GM19455 (cell line): ENCODE measurements around the gene FAM117B.

ENCODE experiments used
- ATAC-seq: cut with Tn5 transposase; IDR thresholded peaks from one replicate; pipeline ENCODE4 v1.9.1; 2021; ENCODE audit not compliant: unreplicated experiment

Gene FAM117B

DNA sequence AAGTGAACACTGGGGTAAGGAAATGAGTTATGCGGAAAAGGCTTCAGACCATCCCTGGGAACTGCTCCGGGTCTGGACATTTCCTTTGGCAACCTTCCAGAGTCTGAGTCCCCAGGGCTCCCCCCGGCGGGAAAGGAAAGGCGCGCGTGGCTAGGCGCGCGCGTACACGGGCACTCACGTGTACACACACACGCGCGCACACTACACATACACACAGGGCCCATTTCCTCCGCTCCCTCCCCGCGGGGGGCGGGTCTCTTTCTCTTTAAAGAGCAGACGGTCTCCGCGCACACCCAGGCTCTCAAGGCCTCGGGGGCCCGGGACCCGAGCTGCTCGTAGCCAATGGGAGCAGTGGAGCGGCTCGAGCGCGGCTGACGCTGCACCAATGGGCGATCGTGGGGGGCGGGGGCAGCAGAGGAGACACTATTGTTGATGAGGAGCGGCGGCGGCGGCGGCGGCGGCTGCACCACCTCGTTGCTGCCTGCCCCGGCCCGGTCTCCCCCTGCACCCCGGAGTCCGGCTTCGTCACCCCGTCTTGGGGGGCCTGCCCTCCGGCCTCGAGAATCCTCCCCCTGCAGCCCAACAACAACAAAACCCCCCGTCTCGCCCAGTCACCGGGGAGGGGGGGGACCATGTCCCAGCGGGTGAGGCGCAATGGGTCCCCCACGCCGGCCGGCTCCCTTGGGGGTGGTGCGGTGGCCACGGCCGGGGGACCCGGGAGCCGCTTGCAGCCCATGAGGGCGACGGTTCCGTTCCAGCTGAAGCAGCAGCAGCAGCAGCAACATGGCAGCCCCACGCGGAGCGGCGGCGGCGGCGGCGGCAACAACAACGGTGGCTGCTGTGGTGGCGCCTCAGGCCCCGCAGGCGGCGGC is at the start of gene FAM117B:
FAM117B (plus strand) TSS at position 414 of the 872 bp plus-strand sequence; CDS start at position 633, 219 bp downstream.
- ATAC-seq: peak; percentile 86

DNA sequence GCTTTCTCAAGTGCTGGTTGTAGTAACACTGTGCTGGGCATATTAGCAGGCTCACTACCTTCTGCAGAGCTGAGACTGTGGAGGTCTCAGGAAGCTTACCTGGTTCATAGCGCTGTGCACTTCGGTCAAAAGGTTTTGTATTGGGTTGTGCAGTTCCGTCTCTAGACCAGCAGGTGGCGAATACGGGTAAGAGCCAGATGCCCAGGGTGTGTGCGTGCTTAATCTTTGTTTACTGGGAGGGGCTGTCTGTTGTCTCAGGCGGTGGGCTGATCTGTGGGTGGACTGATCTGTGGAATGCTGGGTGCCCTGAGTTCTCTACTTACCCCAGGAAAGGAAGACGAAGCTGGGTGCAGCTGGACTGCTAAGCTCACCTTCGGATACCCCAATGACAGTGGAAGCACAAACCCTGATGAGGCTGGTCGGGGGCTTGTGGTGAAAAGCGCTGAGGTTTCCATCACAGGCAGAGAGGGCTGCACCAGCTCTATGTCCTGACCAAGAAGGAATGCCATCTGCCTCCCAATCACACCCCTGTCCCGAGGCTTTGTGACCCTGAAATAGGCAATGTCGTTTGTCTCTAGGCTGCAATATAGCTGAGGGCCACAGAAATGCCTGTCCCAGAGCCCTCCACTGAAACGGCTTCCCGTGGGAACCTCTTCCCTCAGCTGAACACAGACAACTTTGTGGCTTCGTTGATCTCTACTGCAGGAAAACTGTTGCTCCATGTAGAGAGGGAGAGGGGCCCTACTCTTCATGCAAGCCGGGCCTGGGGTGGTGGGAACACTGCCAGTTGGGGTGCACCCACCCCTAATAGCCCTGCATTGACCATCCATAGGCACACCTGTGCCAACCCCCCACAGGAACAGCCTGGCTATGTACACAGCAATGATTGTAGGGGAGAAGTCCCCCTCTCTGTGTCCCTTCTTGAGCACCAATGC is 45.9 kb upstream of the FAM117B start:
- peak; percentile 87 for ATAC-seq

DNA sequence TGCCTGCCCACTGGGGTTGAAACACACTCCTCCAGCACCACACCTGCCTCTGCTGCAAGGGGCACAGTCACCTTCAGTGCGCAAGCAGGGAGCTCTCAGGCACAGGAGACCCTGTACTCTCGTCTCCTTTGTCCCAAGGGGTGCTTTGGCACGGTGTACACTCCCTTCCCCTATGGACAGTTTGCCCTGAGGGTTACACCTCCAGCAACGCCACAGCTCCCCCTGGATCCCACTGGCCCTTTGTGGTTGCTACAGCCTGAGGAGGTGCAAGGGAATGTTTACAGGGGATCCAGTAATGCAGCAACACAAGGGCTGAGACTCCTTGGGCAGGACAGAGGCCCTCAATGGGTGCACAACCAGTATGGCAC is 45.2 kb upstream of the FAM117B start:
- ATAC-seq: no peak

DNA sequence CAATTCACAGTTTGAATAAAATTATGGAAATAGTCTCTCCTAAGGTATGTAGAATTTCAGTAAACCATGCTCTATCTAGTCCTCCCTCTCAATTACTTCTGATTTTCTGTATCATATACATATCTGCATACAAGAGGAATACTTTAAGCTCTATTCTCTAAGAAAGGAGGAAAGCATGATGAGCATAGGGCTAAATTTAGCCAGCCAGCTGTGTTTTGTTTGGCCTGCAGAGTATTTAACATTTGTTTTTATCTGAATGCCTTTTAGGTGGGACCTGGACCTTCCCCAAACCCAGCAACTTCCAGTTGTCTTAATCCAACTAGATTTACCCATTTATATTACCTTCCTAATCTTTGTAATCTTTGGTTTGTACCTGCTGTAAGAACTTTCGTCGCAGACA is 42.2 kb upstream of the FAM117B start:
- no peak for ATAC-seq

DNA sequence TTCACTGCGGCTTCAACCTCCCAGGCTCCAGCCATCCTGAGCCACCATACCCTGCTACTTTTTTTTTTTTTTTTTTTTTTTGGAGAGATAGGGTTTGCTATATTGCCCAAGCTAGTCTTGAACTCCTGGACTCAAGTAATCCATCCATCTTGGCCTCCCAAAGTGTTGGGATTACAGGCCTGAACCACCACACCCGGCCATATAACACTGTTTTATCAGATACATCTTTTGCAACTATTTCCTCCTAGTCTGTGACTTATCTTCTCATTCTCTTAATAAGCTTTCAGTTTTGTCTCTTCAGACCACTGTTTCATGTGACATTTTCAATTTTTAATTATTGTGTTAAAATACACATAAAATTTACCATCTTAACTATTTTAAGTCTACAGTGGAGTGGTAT is 35.7 kb upstream of the FAM117B start:
- no peak for ATAC-seq

- ATAC-seq: no peak
Measured at GRCh38 chr2:202599911-202600310, 34.9 kb upstream of the FAM117B start.

DNA sequence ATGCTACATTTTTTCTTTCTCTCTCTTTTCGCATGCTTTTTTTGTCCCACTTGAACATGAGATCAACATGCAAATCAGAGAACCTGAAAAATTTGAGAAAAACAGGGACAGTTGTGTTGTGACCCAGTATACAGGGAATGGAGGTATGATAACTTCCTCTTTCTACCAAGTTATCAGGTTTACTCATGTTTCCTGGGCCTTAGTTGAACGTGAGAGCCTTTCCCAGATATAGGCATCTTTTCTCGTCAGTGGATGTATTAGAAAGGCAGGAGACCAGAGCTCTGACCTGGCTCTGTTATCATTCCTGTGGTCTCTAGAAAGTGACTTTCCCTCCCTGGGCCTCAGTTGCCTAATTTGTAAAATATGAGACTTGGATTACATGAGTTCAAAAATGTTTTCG is 30.1 kb upstream of the FAM117B start:
- ATAC-seq: no peak

DNA sequence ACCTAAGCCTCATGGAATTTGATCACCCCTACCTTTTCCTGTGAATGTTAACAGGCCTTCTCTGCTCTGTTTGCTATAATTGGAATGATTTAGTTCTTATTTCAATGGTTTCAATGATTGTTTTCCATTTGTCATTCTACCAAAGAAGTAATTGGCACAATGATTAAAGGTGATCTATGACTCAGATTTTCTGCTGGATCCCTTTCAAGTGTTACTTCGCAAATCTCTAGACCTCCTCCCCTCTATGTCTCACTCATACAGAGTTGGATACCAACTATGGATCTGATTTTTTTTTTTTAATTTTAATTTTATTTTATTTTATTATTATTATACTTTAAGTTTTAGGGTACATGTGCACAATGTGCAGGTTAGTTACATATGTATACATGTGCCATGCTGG is 29.6 kb upstream of the FAM117B start:
- ATAC-seq: no peak

- ATAC-seq: no peak
Measured at GRCh38 chr2:202608142-202608852, 26.5 kb upstream of the FAM117B start.

DNA sequence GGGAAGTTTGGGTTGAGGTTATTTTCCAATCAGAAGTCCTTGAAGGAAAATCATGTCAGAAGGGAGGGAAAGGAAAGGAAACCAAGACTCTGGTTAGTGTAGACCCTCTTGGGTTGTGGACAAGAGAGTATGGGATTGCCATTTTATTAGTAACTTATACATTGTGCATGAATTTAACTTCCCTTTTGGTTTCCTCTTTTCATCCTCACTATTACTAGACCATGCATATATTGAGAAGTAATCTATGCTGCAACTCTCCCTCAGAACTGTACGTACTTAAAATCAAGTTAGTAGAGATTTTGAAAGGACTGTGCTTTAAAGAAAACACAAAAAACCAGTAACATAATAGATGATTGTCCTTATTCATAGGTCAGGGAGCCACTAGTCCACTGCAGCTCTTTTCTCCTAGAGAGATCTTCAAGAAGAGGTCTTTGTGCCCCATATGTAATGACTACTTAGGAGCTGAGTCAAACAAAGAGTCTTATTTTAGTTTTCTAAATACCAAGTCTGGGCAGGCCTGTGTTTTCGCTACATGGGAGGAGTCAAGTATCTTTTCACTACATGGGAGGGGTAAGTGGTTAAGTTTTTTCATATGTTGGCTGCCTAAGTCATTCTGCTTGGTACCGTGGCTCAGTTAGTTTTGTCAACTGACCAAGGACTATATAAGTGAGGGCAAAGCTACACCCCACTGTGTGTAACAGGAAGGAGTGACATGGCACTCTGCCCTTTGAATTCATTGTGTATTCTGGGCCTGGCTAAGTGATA is 25.2 kb upstream of the FAM117B start:
- peak; percentile 97 for ATAC-seq

DNA sequence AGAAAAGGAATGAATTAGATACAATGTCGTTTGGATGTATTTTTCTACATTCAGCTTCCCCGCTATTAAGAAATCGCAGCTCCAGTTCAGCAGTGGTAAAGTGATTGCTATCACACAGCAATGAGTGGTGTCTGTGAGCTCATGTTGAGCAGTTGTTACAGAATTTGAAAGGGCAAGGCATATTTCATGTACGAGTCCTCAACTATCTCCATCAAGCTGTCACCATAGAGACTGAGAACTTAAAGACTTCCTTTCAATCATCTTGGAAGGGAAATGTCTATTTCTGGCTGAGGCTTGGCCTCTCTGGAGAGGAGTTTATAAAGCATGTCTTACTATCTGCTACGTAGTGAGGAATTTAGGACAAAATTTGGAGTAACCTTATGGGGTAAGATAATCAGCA is 24.4 kb upstream of the FAM117B start:
- no peak for ATAC-seq

DNA sequence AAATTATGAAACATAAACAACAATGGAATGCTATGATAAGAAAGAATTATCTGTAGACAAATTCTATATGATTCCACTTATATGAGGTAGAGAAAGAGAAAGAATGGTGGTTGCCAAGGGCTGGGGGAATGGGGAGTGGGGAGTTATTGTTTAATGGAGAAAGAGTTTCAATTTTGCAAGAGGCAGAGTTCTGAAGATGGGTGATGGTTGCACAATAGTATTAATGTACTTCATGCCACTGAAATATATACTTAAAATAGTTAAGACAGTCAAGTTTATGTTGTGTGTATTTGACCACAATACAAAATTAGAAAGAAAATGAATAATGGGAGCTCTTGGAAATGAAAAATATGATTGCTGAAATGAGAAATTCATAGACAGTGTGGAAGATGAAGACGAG is 22.6 kb upstream of the FAM117B start:
- ATAC-seq: no peak

DNA sequence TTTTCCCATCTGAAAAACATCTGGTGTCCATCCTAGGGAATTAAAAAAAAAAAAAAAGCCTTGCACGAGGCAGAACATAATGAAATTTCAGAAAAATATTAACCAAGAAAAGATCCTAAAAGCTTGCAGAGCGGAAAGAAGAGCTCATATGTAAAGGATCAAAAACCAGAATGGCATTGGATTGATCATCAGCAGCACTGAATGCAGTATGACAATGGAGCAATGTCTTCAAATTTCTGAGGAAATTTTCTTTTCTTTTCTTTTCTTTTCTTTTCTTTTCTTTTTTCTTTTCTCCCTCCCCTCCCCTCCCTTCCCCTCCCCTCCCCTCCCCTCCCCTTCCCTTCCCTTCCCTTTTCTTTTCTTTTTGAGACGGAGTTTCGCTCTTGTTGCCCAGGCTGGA is 21.3 kb upstream of the FAM117B start:
- ATAC-seq: no peak

DNA sequence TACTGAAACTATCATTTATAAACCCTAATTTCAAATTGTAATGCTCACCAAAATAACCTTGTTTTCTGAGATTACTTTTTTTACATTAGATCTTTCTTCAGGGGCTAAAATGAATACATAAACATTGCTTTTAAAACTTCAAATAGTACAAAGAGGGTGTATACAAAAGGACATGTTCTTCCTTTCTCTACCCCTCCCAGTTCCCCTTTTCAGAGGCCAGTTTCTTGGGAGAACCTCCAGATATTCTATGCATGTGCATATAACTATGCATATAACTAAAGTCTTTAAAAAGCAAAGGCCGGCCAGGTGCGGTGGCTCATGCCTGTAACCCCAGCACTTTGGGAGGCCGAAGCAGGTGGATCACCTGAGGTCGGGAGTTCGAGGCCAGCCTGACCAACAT is 10.6 kb upstream of the FAM117B start:
- ATAC-seq: no peak

DNA sequence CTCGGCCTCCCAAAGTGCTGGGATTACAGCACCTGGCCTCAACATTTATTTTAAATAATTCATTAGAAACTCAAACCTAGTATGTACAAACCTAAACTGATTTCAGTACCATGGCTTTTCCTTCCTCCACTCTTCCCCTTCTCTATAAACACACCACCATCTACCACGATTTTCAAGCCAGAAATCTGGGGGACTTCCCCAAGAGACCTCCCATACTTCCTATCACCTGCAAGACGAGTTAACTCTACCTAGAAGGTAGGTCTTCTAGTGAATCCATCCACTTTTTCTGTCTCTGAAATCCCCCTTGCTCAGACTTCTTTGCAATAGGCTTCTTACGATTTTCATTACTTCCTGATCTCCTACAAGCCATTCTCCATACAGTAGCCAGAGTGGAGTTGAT is 7.7 kb upstream of the FAM117B start:
- ATAC-seq: no peak

DNA sequence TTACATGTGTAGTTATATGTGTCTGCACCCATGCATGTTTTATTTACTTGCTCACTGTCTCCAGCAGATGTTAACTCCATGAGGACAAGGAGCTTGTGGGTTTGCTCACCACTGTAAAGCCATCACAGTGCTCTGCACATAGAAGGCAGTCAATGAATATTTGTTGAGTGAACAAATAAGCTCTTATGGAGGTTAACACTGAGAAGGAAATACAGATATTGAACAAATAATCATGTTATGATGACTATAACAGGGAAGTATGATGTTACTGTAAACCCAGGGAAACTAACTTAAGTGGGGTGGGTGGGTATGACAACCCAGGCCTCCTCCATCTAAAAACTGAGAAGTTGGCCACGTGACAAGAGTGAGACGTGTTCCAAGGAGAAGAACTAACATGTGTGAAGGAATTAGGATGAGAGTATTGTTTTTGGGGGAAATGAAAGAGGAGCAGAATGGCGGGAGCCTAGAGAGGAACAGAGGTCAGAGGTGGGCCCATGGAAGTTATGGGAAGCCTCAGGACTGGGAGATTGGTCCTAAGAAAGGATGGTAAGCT is 6.0 kb upstream of the FAM117B start:
- ATAC-seq: no peak

GRCh38 chr2:202632682-202633290 is 2.0 kb upstream of the FAM117B start:
- no peak for ATAC-seq

- ATAC-seq: no peak
Measured at GRCh38 chr2:202633470-202633869, 1.3 kb upstream of the FAM117B start.

DNA sequence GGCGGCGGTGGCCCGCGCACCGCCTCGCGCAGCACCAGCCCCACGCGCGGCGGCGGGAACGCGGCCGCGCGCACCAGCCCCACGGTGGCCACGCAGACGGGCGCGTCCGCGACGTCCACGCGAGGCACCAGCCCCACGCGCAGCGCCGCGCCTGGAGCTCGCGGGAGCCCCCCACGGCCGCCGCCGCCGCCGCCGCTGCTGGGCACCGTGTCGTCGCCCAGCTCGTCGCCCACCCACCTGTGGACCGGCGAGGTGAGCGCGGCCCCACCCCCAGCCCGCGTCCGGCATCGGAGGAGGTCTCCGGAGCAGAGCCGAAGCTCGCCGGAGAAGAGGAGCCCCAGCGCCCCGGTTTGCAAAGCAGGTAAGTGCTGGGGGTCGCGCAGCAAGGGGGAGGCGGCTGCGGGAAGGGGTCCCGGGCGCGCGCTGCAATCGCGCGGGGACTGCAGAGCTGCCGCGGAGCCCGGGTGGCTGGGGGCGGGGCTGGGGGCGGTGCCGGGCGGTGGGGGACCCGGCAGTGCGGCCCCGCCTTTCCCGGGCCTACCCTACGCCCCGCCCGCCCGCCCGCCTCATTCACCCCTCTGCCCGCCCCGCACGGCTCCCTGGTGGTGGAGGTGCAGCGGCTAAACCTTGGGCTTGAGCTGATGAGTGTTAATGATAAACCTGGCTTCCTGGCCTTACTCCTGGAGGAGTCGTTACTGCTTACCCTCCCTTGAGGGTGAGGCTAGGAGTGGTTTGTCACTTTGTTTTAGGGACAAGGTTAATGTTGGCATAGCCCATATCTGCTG is 851 bp downstream of the FAM117B start:
- peak; percentile 59 for ATAC-seq
